HTERT RPE-1 (cell line): Measurements from ENCODE around the gene TBCCD1.
"Not testable (repeated sequence)": the region's sequence is repeated elsewhere in the genome, so short reads cannot be mapped to it uniquely, and the experiment has no call there.

Source experiments
- in situ Hi-C: fragments of 300-500 bp; cut with MboI; formaldehyde crosslinking; loops from 4 replicates; pipeline ENCODE4 v1.14.3; 2020; ENCODE audit warnings: low sequenced_read_pairs

TBCCD1 gene

GRCh38 chr3:186596568-186597287, 29.6 kb upstream of the TBCCD1 start:
- in situ Hi-C loops, result no loop called here

- in situ Hi-C loops, result no loop called here
Measured at GRCh38 chr3:186594591-186595113, 27.5 kb upstream of the TBCCD1 start.

GRCh38 chr3:186593862-186594261, 26.7 kb upstream of the TBCCD1 start:
- in situ Hi-C loops, result no loop called here

GRCh38 chr3:186592682-186593081, 25.5 kb upstream of the TBCCD1 start:
- in situ Hi-C loops, result no loop called here

- in situ Hi-C loops, result no loop called here
Measured at GRCh38 chr3:186590580-186591295, 23.6 kb upstream of the TBCCD1 start.

GRCh38 chr3:186589856-186590579, 22.9 kb upstream of the TBCCD1 start:
- in situ Hi-C loops, result no loop called here

GRCh38 chr3:186589121-186589520, 22.0 kb upstream of the TBCCD1 start:
- in situ Hi-C loops, result no loop called here

- in situ Hi-C loops, result no loop called here
Measured at GRCh38 chr3:186588632-186589031, 21.5 kb upstream of the TBCCD1 start.

- in situ Hi-C loops, result no loop called here
Measured at GRCh38 chr3:186587183-186587582, 20.0 kb upstream of the TBCCD1 start.

GRCh38 chr3:186586245-186586644, 19.1 kb upstream of the TBCCD1 start:
- in situ Hi-C loops, result not testable (repeated sequence)

GRCh38 chr3:186583831-186584230, 16.7 kb upstream of the TBCCD1 start:
- in situ Hi-C loops, result no loop called here

- in situ Hi-C loops, result no loop called here
Measured at GRCh38 chr3:186582541-186582940, 15.4 kb upstream of the TBCCD1 start.

GRCh38 chr3:186580785-186581184, 13.6 kb upstream of the TBCCD1 start:
- in situ Hi-C loops, result no loop called here

GRCh38 chr3:186577521-186577920, 10.4 kb upstream of the TBCCD1 start:
- in situ Hi-C loops, result no loop called here

- in situ Hi-C loops, result no loop called here
Measured at GRCh38 chr3:186571644-186572013, 4.5 kb upstream of the TBCCD1 start.

- in situ Hi-C loops, result no loop called here
Measured at GRCh38 chr3:186570941-186571643, 4.0 kb upstream of the TBCCD1 start.

- in situ Hi-C loops, result no loop called here
Measured at GRCh38 chr3:186570096-186570940, 3.2 kb upstream of the TBCCD1 start, which contains the start of gene DNAJB11. Gene DNAJB11, plus strand, starts transcription at chr3:186570720. Its CDS starts 178 bp downstream, at chr3:186570898.

GRCh38 chr3:186569779-186570095, 2.6 kb upstream of the TBCCD1 start:
- in situ Hi-C loops, result no loop called here

GRCh38 chr3:186569361-186569760, 2.2 kb upstream of the TBCCD1 start:
- in situ Hi-C loops, result not testable (repeated sequence)

GRCh38 chr3:186566772-186567071, 417 bp downstream of the TBCCD1 start:
- in situ Hi-C loops, result no loop called here
